ENCODE results near the gene MTPN.

GRCh38 chr7:135991322-135991721, 14.2 kb upstream of the MTPN start:
- TF ChIP-seq POLR2A (IDR thresholded peaks at IDR 0.05) = no peak
- no peak for TF ChIP-seq CTCF (IDR thresholded peaks at IDR 0.05 in 4 of 5, conservative IDR thresholded peaks at IDR 0.05 in 1 of 5)

Measured in gastrocnemius medialis (tissue), 4 donors.